Measurements from ENCODE around the gene HECA.

DNA sequence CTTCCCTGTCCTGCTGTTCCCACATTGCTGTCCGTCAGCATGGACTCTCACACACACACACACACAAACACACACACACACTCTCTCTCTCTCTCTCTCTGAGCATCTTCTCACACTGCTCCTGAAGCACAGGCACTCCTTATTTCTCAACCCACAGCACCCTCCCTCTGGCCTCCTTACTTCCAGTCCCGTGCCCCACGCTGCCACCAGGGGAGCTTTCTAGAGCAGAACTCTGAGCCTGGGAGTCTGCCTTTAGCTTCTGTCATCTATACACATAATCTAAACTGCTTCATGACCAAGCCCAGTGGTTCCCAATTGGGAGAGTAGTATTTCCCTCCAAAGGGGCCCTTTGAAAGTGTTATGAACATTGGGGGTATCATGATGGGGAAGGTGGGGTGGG is 29.1 kb downstream of the HECA start:
- TF ChIP-seq EZH2phosphoT487 (IDR thresholded peaks at IDR 0.05; ENCODE audit: insufficient read depth, low read depth): no peak
- no peak for TF ChIP-seq EZH2 (IDR thresholded peaks at IDR 0.05; ENCODE audit: insufficient read depth, poor library complexity, severe bottlenecking)
